PC-3 (cell line): Measurements from ENCODE around the gene WWC2. TPM values are rescaled to one million over a fixed set of nuclear protein-coding genes. Genes with fewer than 3 reads are reported as not detected.

ENCODE experiments used
- ATAC-seq: fragments of 200-7000 bp; cut with Tn5 transposase; 2 replicates; pipeline ENCODE4 v1.9.1; 2020; ENCODE audit warnings: mild to moderate bottlenecking, moderate library complexity
- BruUV-seq: library from RNA; stranded (reverse); fragments of 400-500 nt; replicated peaks from 2 replicates; lab custom pipeline; 2021; lab: Mats Ljungman, UMichigan
- CTCF ChIA-PET: fragments of 300-600 bp; sonication (Branson Sonifier 250); formaldehyde crosslinking; loops from one replicate; lab custom pipeline; 2022; ENCODE audit warnings: antibody characterized with exemption; lab: Charles Lee
- POLR2A ChIA-PET: fragments of 300-600 bp; sonication (Branson Sonifier 250); formaldehyde crosslinking; loops from one replicate; lab custom pipeline; 2022; ENCODE audit warnings: antibody characterized with exemption; ENCODE audit not compliant: unreplicated experiment; lab: Charles Lee
- DNase-seq: peaks from one replicate; pipeline ENCODE4 v3.0.0-alpha.2; 2015
- H2AFZ ChIP-seq: fragments of 300-600 bp; sonication (generic); 2 replicates; pipeline ENCODE4 v1.6.0; 2016; ENCODE audit warnings: antibody characterized with exemption, low read length
- H3F3A ChIP-seq: fragments of 300-600 bp; sonication (generic); one replicate; pipeline ENCODE4 v1.6.0; 2017; ENCODE audit warnings: antibody characterized with exemption, low read length, control low read depth, mild to moderate bottlenecking; ENCODE audit not compliant: unreplicated experiment
- H3K27ac ChIP-seq: fragments of 300-600 bp; sonication (generic); 2 replicates; pipeline ENCODE4 v1.5.1; 2016; ENCODE audit warnings: mild to moderate bottlenecking, low read length
- H3K27me3 ChIP-seq: fragments of 300-600 bp; sonication (generic); 2 replicates; pipeline ENCODE4 v1.6.1; 2016; ENCODE audit warnings: low read length, mixed read lengths
- H3K36me3 ChIP-seq: fragments of 300-600 bp; sonication (generic); 2 replicates; pipeline ENCODE4 v1.6.1; 2016; ENCODE audit warnings: low read depth, mixed run types, low read length, mixed read lengths
- H3K4me1 ChIP-seq: fragments of 300-600 bp; sonication (generic); 2 replicates; pipeline ENCODE4 v1.5.1; 2016; ENCODE audit warnings: low read length; ENCODE audit not compliant: insufficient read depth
- H3K4me2 ChIP-seq: fragments of 300-600 bp; sonication (generic); 2 replicates; pipeline ENCODE4 v1.6.0; 2016; ENCODE audit warnings: low read length
- H3K4me3 ChIP-seq: fragments of 300-600 bp; sonication (generic); 2 replicates; pipeline ENCODE4 v1.5.1; 2016; ENCODE audit warnings: mild to moderate bottlenecking, low read length, mixed read lengths
- H3K79me2 ChIP-seq: fragments of 300-600 bp; sonication (generic); 2 replicates; pipeline ENCODE4 v1.6.1; 2017; ENCODE audit warnings: low read length, mixed read lengths
- H3K9ac ChIP-seq: fragments of 300-600 bp; sonication (generic); 2 replicates; pipeline ENCODE4 v1.6.0; 2016; ENCODE audit warnings: mild to moderate bottlenecking, low read length
- H3K9me2 ChIP-seq: fragments of 300-600 bp; sonication (generic); replicated peaks from 2 replicates; pipeline ENCODE4 v1.6.1; 2016; ENCODE audit warnings: mixed run types, low read length, mixed read lengths
- H3K9me3 ChIP-seq: fragments of 300-600 bp; sonication (generic); 2 replicates; pipeline ENCODE4 v1.6.1; 2016; ENCODE audit warnings: low read length, mixed read lengths
- H4K20me1 ChIP-seq: fragments of 300-600 bp; sonication (generic); 2 replicates; pipeline ENCODE4 v1.6.1; 2016; ENCODE audit warnings: low read length, mixed read lengths
- CTCF ChIP-seq: fragments of 300-600 bp; sonication (generic); conservative IDR thresholded peaks from 2 replicates; pipeline ENCODE4 v1.5.1; 2017; ENCODE audit warnings: antibody characterized with exemption, low read depth, mild to moderate bottlenecking, low read length
- EZH2 ChIP-seq: fragments of 300-600 bp; sonication (generic); IDR thresholded peaks from one replicate; pipeline ENCODE4 v1.6.1; 2017; ENCODE audit warnings: antibody characterized with exemption, mild to moderate bottlenecking, low read length; ENCODE audit not compliant: unreplicated experiment
- EZH2phosphoT487 ChIP-seq: fragments of 300-600 bp; sonication (generic); IDR thresholded peaks from 2 replicates; pipeline ENCODE4 v1.6.1; 2018; ENCODE audit warnings: mild to moderate bottlenecking, antibody characterized with exemption, low read length, borderline replicate concordance
- intact Hi-C: fragments of 100-400 bp; cut with micrococcal nuclease; formaldehyde crosslinking; loops from 2 replicates; pipeline ENCODE4 v1.9.0; 2023
- total RNA-seq: library from RNA; depleted of rRNA; stranded (reverse); fragments of >200 nt; gene quantifications from 2 replicates; pipeline ENCODE4 v1.2.3, GENCODE V29; 2014

Gene WWC2
- total RNA-seq, 1 experiment from 2014 or later, result 15.8 TPM

- H3K9me2 ChIP-seq, result no peaks in the 10 kb centered on the region
- no peak overlapping the region for H3K9ac ChIP-seq
- TF ChIP-seq CTCF (no peak), EZH2phosphoT487 (no peak), EZH2 (no peak)
- H3K4me2 ChIP-seq, result no peak overlapping the region
- H3K27me3 ChIP-seq, result no peaks in the 10 kb centered on the region
- ChIA-PET CTCF (no interaction called here), POLR2A (no interaction called here)
- no peaks in the 10 kb centered on the region for H3K79me2 ChIP-seq
- no peak for DNase-seq
- no peak overlapping the region for H3K4me3 ChIP-seq
- no peaks in the 10 kb centered on the region for H3K9me3 ChIP-seq
- no peak for ATAC-seq
- no peaks in the 10 kb centered on the region for H4K20me1 ChIP-seq
- H3K27ac ChIP-seq, result no peak overlapping the region
- intact Hi-C loops, result no loop called here
- H2AFZ ChIP-seq, result no peak overlapping the region
- peaks cover 2% of the 10 kb centered on the region for H3K36me3 ChIP-seq
- no peaks in the 10 kb centered on the region for H3F3A ChIP-seq
- no peaks in the 10 kb centered on the region for H3K4me1 ChIP-seq
- no TSS peak for BruUV-seq
These were observed 169.5 kb downstream of the WWC2 start for GRCh38 chr4:183268556-183268955.

GRCh38 chr4:183272384-183272783, 173.3 kb downstream of the WWC2 start:
- no TSS peak for BruUV-seq
- Histone ChIP-seq H2AFZ (no peak overlapping the region), H3K9me2 (no peaks in the 10 kb centered on the region), H3K9ac (no peak overlapping the region), H3F3A (no peaks in the 10 kb centered on the region), H3K27ac (no peak overlapping the region), H3K4me1 (no peaks in the 10 kb centered on the region), H3K36me3 (peaks cover 29% of the 10 kb centered on the region), H3K79me2 (no peaks in the 10 kb centered on the region), H3K4me3 (no peak overlapping the region), H3K4me2 (no peak overlapping the region), H3K9me3 (0 out of 2 replicates have a peak, but pooled peaks cover 7% of the 10 kb centered on the region), H3K27me3 (no peaks in the 10 kb centered on the region), H4K20me1 (no peaks in the 10 kb centered on the region)
- intact Hi-C loops, result no loop called here
- CTCF ChIA-PET, result no interaction called here
- TF ChIP-seq EZH2 (no peak), CTCF (no peak), EZH2phosphoT487 (no peak)
- POLR2A ChIA-PET, result no interaction called here
- DNase-seq (no peak), ATAC-seq (no peak)

GRCh38 chr4:183276106-183276505, 177.0 kb downstream of the WWC2 start:
- CTCF ChIA-PET, result no interaction called here
- H3K4me2 ChIP-seq, result no peak overlapping the region
- POLR2A ChIA-PET, result no interaction called here
- no peak overlapping the region for H3K4me3 ChIP-seq
- H3K9me3 ChIP-seq, result 0 out of 2 replicates have a peak, but pooled peaks cover 7% of the 10 kb centered on the region
- H4K20me1 ChIP-seq, result no peaks in the 10 kb centered on the region
- DNase-seq (no peak), ATAC-seq (no peak)
- H3K9me2 ChIP-seq, result no peaks in the 10 kb centered on the region
- intact Hi-C loops, result no loop called here
- no peak overlapping the region for H3K9ac ChIP-seq
- H3K4me1 ChIP-seq, result no peaks in the 10 kb centered on the region
- TF ChIP-seq EZH2phosphoT487 (no peak), EZH2 (no peak), CTCF (no peak)
- H3K79me2 ChIP-seq, result no peaks in the 10 kb centered on the region
- no peak overlapping the region for H3K27ac ChIP-seq
- H3F3A ChIP-seq, result no peaks in the 10 kb centered on the region
- no peaks in the 10 kb centered on the region for H3K27me3 ChIP-seq
- H3K36me3 ChIP-seq, result peaks cover 29% of the 10 kb centered on the region
- no peak overlapping the region for H2AFZ ChIP-seq
- no TSS peak for BruUV-seq
